ENCODE measurements around the gene CCNL2.

Gene CCNL2

GRCh38 chr1:1359664-1360468, 39.3 kb downstream of the CCNL2 start:
- H3K4me3 ChIP-seq (ENCODE audit: low read depth, low read length), result peak overlapping the region; percentile 29
- TF ChIP-seq CTCF (IDR thresholded peaks at IDR 0.05; ENCODE audit: insufficient read depth, low read length, missing control alignments), result no peak
- CTCF ChIA-PET, result interaction anchor here (3.3 kb wide), 1 partner anchor 11 kb away, joined by 27 read pairs; no protein-coding TSS in a partner anchor
- POLR2A ChIA-PET, result interaction anchor here (0.6 to 2.1 kb wide), 6 partner anchors 12 to 362 kb away, joined by 3 to 15 read pairs (median 3); partner anchors contain the start of gene AURKAIP1
- peak; percentile 40 for DNase-seq (ENCODE audit: low read depth, low spot score)

GRCh38 chr1:1359308-1359663, 39.8 kb downstream of the CCNL2 start:
- ChIA-PET POLR2A (interaction anchor here (1.3 to 2.1 kb wide), 3 partner anchors 12 to 40 kb away, joined by 3 to 15 read pairs (median 9); partner anchors contain the start of genes AURKAIP1 and CCNL2), CTCF (interaction anchor here (0.6 to 3.3 kb wide), 2 partner anchors 11 to 12 kb away, joined by 4 to 27 read pairs; no protein-coding TSS in a partner anchor)
- TF ChIP-seq CTCF (IDR thresholded peaks at IDR 0.05; ENCODE audit: insufficient read depth, low read length, missing control alignments), result no peak
- DNase-seq (ENCODE audit: low read depth, low spot score), result peak; percentile 36
- H3K4me3 ChIP-seq (ENCODE audit: low read depth, low read length), result peak overlapping the region; percentile 85

DNA sequence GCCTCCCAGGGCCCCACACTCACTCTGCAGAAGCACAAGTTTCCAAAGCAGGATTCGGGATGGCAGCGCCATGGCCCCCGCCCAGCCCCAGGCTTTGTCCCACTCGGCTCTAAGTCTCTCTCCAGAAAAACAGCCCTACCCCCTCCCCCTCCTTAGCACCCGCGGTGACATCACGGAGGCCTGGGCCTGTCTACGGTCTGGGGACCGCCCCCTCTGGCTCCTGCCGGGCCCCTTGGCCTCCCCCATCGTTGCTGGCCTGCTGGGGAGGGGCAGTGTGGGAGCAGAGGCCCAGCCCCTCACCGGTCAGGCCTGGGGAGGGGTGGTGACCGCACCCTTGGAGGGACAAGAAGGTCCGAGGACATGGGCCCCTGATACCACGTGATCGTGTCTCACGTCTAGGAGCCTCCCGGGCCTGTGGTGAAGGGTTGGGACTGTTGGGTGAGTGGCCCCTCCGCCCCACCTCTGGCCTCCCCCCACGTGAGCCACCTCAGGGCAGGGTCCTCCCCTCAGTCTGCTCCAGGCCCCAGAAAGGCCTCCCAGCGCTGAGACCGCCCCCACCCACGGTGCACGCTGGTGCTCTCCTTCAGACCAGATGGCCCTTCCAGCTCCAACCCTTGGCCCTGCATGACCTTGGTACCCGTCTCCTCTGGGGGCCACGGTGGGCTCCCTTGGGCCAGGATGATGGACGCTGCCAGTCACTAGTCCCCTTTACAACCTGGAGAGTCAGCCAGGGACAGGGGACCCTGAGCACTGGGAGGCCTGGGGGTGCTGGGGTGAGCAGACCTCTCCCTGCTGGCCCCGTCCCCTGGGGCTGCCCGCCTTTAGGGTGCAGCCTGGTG, 40.5 kb downstream of the CCNL2 start, which contains the start of gene MXRA8:
Gene MXRA8 (minus strand): TSS at position 123 of the 839 bp plus-strand sequence. CDS start 51 bp downstream, at position 72.
- H3K4me3 ChIP-seq (ENCODE audit: low read depth, low read length), result peak within 1 kb of the TSS; percentile 85
- ChIA-PET CTCF (interaction anchor here (0.6 to 3.3 kb wide), 5 partner anchors 10 to 40 kb away, joined by 3 to 27 read pairs (median 4); partner anchors contain the start of gene CCNL2), POLR2A (interaction anchor here (1.3 to 2.2 kb wide), 4 partner anchors 11 to 40 kb away, joined by 3 to 15 read pairs (median 8); partner anchors contain the start of genes AURKAIP1 and CCNL2)
- no peak for TF ChIP-seq CTCF (IDR thresholded peaks at IDR 0.05; ENCODE audit: insufficient read depth, low read length, missing control alignments)
- DNase-seq (ENCODE audit: low read depth, low spot score), result peak; percentile 31

DNA sequence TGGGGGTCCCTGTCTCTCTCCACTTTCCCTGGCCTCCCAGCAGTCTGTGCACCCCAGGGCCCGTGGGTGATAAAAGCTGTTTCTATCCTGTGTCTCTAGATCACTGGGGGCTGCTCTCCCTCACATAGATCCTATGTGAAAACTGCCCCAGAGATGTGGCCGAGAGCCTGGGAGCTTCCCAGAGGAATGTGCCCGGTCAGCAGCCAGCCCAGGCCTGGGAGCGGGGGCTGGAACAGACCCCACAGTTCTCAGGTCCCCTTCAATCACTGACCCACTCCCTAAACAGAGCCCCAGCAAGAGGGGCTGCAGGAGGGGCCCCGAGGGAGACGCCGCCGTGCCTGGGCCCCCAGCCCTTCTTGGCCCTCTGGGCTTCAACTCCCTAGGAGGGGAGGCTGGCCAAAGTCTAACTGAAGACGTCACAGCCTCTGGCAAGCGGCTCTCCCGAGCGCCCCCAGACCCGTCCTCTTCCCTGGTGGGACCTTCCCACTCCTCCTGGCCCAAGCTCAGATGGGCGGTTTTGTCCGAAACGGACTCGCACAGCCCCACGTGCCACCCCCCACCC, 41.2 kb downstream of the CCNL2 start:
- peak overlapping the region; percentile 85 for H3K4me3 ChIP-seq (ENCODE audit: low read depth, low read length)

More for the DNA sequence above, 41.2 kb downstream of the CCNL2 start:
- TF ChIP-seq CTCF (IDR thresholded peaks at IDR 0.05; ENCODE audit: insufficient read depth, low read length, missing control alignments), result no peak
- POLR2A ChIA-PET, result interaction anchor here (1.1 to 2.2 kb wide), 4 partner anchors 10 to 67 kb away, joined by 3 to 15 read pairs (median 6); partner anchors contain the start of genes AURKAIP1 and CCNL2
- DNase-seq (ENCODE audit: low read depth, low spot score), result no peak
- CTCF ChIA-PET, result interaction anchor here (0.7 to 3.3 kb wide), 6 partner anchors 10 to 41 kb away, joined by 3 to 27 read pairs (median 4); partner anchors contain the start of gene CCNL2
